Measurements from ENCODE around the gene TRIM37. TPM values are rescaled to one million over a fixed set of nuclear protein-coding genes. Genes with fewer than 3 reads are reported as not detected.

The TRIM37 gene
- total and polyA plus RNA-seq, 2 donors from 2014 or later = 9.7 to 19.1 TPM

DNA sequence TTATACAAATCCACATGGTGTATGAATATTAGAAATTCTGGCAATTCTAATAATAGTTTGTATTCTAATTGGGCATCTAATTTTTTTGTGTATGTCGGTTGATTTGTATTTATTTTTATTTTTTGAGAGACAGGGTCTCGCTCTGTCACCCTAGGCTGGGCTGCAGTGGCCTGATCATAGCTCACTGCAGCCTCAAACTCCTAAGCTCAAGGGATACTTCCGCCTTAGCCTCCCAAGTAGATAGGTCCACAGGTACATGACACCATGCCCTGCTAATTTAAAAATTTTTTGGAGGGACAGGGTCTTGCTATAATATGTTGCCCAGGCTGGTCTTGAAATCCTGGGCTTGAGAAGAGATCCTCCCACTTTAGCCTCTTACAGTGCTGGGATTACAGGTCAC lies 104.6 kb downstream of the TRIM37 start:
- Histone ChIP-seq H3K36me3 (ENCODE audit: control insufficient read depth in 2 of 3, insufficient read depth in 3 of 3, low read length in 3 of 3) (peaks cover 3 to 5% (median 3%) of the 10 kb centered on the region in 3 donors), H3K27me3 (ENCODE audit: control insufficient read depth, insufficient read depth, low read length) (no peaks in the 10 kb centered on the region), H3K4me3 (ENCODE audit: low read length in 3 of 3) (no peak overlapping the region), H3K9me3 (ENCODE audit: control insufficient read depth in 2 of 3, insufficient read depth in 1 of 3, low read length in 3 of 3) (no peaks in the 10 kb centered on the region), H3K4me1 (ENCODE audit: control insufficient read depth in 2 of 3, insufficient read depth in 2 of 3, low read depth in 1 of 3, low read length in 3 of 3) (no peaks in the 10 kb centered on the region), H3K27ac (ENCODE audit: low read depth in 2 of 2, low read length in 2 of 2) (no peak overlapping the region), H3K9ac (ENCODE audit: low read length in 3 of 3) (no peak overlapping the region)
- DNase-seq (no peak), FAIRE-seq (no peak)
- TF ChIP-seq, protein P1, sequence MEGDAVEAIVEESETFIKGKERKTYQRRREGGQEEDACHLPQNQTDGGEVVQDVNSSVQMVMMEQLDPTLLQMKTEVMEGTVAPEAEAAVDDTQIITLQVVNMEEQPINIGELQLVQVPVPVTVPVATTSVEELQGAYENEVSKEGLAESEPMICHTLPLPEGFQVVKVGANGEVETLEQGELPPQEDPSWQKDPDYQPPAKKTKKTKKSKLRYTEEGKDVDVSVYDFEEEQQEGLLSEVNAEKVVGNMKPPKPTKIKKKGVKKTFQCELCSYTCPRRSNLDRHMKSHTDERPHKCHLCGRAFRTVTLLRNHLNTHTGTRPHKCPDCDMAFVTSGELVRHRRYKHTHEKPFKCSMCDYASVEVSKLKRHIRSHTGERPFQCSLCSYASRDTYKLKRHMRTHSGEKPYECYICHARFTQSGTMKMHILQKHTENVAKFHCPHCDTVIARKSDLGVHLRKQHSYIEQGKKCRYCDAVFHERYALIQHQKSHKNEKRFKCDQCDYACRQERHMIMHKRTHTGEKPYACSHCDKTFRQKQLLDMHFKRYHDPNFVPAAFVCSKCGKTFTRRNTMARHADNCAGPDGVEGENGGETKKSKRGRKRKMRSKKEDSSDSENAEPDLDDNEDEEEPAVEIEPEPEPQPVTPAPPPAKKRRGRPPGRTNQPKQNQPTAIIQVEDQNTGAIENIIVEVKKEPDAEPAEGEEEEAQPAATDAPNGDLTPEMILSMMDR (IDR thresholded peaks at IDR 0.05; ENCODE audit: borderline replicate concordance, extremely low read depth, insufficient read depth) = no peak
- intact Hi-C loops (cut with DNase I) = loop anchor here (10.0 kb wide), 1 partner anchor 297 kb away; no protein-coding TSS in a partner anchor

DNA sequence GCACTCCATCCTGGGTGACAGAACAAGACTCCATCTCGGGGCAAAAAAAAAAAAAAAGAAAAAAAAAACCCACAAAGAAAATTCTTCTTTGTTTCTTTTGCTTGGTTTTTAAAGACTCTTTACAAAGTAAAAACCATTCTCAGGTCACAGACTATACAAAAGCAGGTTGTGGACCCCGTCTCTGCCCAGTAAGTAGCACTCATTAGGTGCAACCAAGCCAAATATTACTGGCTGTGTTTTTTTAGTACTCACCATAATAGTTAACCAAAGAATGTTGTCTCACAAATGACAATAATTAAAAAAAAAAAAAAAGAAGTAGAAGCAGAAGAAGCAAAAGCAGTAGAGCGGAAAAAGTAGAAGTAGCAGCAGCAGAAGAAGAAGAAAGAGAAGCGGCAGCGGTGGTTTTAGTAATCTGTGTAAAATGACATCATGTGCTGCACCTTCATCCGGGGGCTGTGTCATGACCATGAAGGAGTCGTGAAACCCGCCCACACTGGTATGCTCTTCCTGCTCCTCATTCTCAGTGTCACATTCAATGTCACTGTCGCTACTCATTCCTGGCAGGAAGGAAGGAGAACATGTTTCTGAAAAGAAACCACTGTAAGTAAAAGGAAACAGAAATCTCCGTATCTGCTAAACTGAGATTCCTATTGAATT lies 105.4 kb downstream of the TRIM37 start:
- Histone ChIP-seq H3K4me3 (ENCODE audit: low read length in 3 of 3) (peak overlapping the region; percentile 32 to 59 (median 54)), H3K27me3 (ENCODE audit: control insufficient read depth, insufficient read depth, low read length) (no peaks in the 10 kb centered on the region), H3K4me1 (ENCODE audit: control insufficient read depth in 2 of 3, insufficient read depth in 2 of 3, low read depth in 1 of 3, low read length in 3 of 3) (no peaks in the 10 kb centered on the region), H3K9me3 (ENCODE audit: control insufficient read depth in 2 of 3, insufficient read depth in 1 of 3, low read length in 3 of 3) (no peaks in the 10 kb centered on the region), H3K36me3 (ENCODE audit: control insufficient read depth in 2 of 3, insufficient read depth in 3 of 3, low read length in 3 of 3) (peaks cover 3 to 5% (median 3%) of the 10 kb centered on the region in 3 donors), H3K9ac (ENCODE audit: low read length in 3 of 3) (peak overlapping the region in 2 of 3 donors; percentile 25 to 42), H3K27ac (ENCODE audit: low read depth in 2 of 2, low read length in 2 of 2) (peak overlapping the region in 1 of 2 donors; percentile 59)
- intact Hi-C loops (cut with DNase I) = loop anchor here (10.0 kb wide), 1 partner anchor 296 kb away; no protein-coding TSS in a partner anchor
- DNase-seq = peak in 4 of 5 donors; percentile 36 to 84 (median 54)
- no peak for FAIRE-seq
- TF ChIP-seq, protein P1 (IDR thresholded peaks at IDR 0.05; ENCODE audit: borderline replicate concordance, extremely low read depth, insufficient read depth) = no peak

DNA sequence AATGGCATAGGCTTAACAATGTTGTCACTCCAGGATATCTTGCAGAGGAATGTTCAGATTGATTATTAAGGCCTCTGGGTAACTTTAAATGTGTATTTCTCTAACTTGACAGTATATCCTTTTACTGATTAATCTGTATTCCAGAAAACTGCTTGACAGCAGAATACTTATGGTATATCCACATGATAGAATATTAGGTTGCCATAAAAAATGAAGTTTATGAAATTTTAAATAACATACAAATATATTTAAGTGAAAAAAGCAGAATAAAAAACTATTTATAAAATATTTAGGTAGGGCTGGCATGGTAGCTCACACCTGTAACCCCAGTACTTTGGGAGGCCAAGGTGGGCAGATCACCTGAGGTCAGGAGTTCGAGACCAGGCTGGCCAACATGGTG lies 106.7 kb downstream of the TRIM37 start:
- Histone ChIP-seq H3K27ac (ENCODE audit: low read depth in 2 of 2, low read length in 2 of 2) (no peak overlapping the region), H3K36me3 (ENCODE audit: control insufficient read depth in 2 of 3, insufficient read depth in 3 of 3, low read length in 3 of 3) (peaks cover 3 to 5% (median 3%) of the 10 kb centered on the region in 3 donors), H3K27me3 (ENCODE audit: control insufficient read depth, insufficient read depth, low read length) (no peaks in the 10 kb centered on the region), H3K9ac (ENCODE audit: low read length in 3 of 3) (no peak overlapping the region), H3K4me3 (ENCODE audit: low read length in 3 of 3) (no peak overlapping the region), H3K9me3 (ENCODE audit: control insufficient read depth in 2 of 3, insufficient read depth in 1 of 3, low read length in 3 of 3) (no peaks in the 10 kb centered on the region), H3K4me1 (ENCODE audit: control insufficient read depth in 2 of 3, insufficient read depth in 2 of 3, low read depth in 1 of 3, low read length in 3 of 3) (no peaks in the 10 kb centered on the region)
- DNase-seq (no peak), FAIRE-seq (no peak)
- intact Hi-C loops (cut with DNase I) = loop anchor here (10.0 kb wide), 1 partner anchor 295 kb away; no protein-coding TSS in a partner anchor
- TF ChIP-seq, protein P1 (IDR thresholded peaks at IDR 0.05; ENCODE audit: borderline replicate concordance, extremely low read depth, insufficient read depth) = no peak
